Spleen (tissue), 11 donors: ENCODE results near the gene MBD5. TPM values are rescaled to one million over a fixed set of nuclear protein-coding genes. Genes with fewer than 3 reads are reported as not detected.

Experiments
- DNase-seq: peaks from one replicate; pipeline ENCODE4 v3.0.0-alpha.2; 2020
- H3K27ac ChIP-seq, 8 donors: fragments of 200-600 bp; sonication (generic) in 7 of 8; 1 replicate in 4 of 8; 2 replicates in 4 of 8; pipeline versions ENCODE4 v1.5.0 to v1.8.0; 2016 to 2021; ENCODE audit warnings: inconsistent platforms in 4 of 8, mild to moderate bottlenecking in 4 of 8, moderate library complexity in 1 of 8
- H3K27me3 ChIP-seq, 7 donors: fragments of 200-600 bp; sonication (generic) in 6 of 7; replicated peaks in 1 of 7; 1 replicate in 4 of 7; 2 replicates in 3 of 7; pipeline versions ENCODE4 v1.5.0 to v1.8.0; 2016 to 2021; ENCODE audit warnings: inconsistent platforms in 3 of 7, mild to moderate bottlenecking in 1 of 7
- H3K36me3 ChIP-seq, 6 donors: fragments of 200-600 bp; sonication (generic) in 5 of 6; 1 replicate in 4 of 6; 2 replicates in 2 of 6; pipeline versions ENCODE4 v1.5.0 to v1.8.0; 2016 to 2021; ENCODE audit warnings: inconsistent platforms in 2 of 6
- H3K4me1 ChIP-seq, 6 donors: fragments of 200-600 bp; sonication (generic) in 5 of 6; 1 replicate in 3 of 6; 2 replicates in 3 of 6; pipeline versions ENCODE4 v1.5.0 to v1.8.0; 2016 to 2021; ENCODE audit warnings: inconsistent platforms in 3 of 6
- H3K4me3 ChIP-seq, 8 donors: fragments of 200-600 bp; sonication (generic) in 7 of 8; 1 replicate in 4 of 8; 2 replicates in 4 of 8; pipeline versions ENCODE4 v1.5.0 to v1.8.0; 2016 to 2021; ENCODE audit warnings: inconsistent platforms in 4 of 8, mild to moderate bottlenecking in 4 of 8, moderate library complexity in 2 of 8
- H3K9me3 ChIP-seq, 8 donors: fragments of 200-600 bp; sonication (generic) in 7 of 8; 1 replicate in 4 of 8; 2 replicates in 4 of 8; pipeline versions ENCODE4 v1.5.0 to v1.8.0; 2016 to 2021; ENCODE audit warnings: inconsistent platforms in 4 of 8
- POLR2A ChIP-seq, 3 donors: fragments of 450-650 bp; IDR thresholded peaks; one replicate each; pipeline ENCODE4 v1.5.1; 2017; ENCODE audit warnings: antibody characterized with exemption in 3 of 3, mild to moderate bottlenecking in 1 of 3
- POLR2AphosphoS5 ChIP-seq, 3 donors: sonication (generic); formaldehyde crosslinking; IDR thresholded peaks; one replicate each; pipeline ENCODE4 v1.5.1; 2017; ENCODE audit warnings: antibody characterized with exemption in 3 of 3
- WGBS, 5 donors: extraction: QIAGEN DNeasy Blood & Tissue Kit in 3 of 5; methylation state at CpG; one replicate each; pipeline versions ENCODE4 v1.1.5 to v1.1.7; 2013 to 2018; 5-methylcytosine and 5-hydroxymethylcytosine counted together
- intact Hi-C: fragments of 100-400 bp; cut with DNase I; formaldehyde crosslinking; loops from one replicate; pipeline ENCODE4 v1.15.0; 2023; ENCODE audit warnings: low total_unique reads
- polyA plus RNA-seq, 3 donors: library from polyadenylated mRNA; stranded (reverse); fragments of 200-250 nt; gene quantifications; one replicate each; pipeline ENCODE4 v1.2.1, GENCODE V29; 2013
- total RNA-seq, 7 donors: library from RNA; depleted of rRNA in 3 of 7; stranded (reverse); fragments of >200 nt in 3 of 7; fragmentation: NEBNext Ultra II Directional in 4 of 7; extraction: Animal tissue kit (Norgen Biotek cat#: 25700) in 4 of 7; gene quantifications; one replicate each; pipeline versions ENCODE4 v1.1.0 to v1.2.1, GENCODE V29; 2016 to 2021
- TF ChIP-seq, protein P1 (sequence below), 11 experiments: fragments of 200-600 bp in 7 of 11; fragments of 450-650 bp in 4 of 11; sonication (generic) in 4 of 11; IDR thresholded peaks in 8 of 11; conservative IDR thresholded peaks in 3 of 11; 1 replicate in 7 of 11; 2 replicates in 4 of 11; pipeline versions ENCODE4 v1.4.0 to v1.8.0; 2016 to 2021; ENCODE audit warnings: antibody characterized with exemption in 11 of 11, inconsistent platforms in 4 of 11, mild to moderate bottlenecking in 1 of 11
- donor health status: healthy with polysubstance abuse.
- donor health status: DM: no; HTN: no; CAD: no; lungs with moderate emphysema.
- donor health status: DM: no; HTN: no; CAD: no.
- donor health status: Bipolar disorder and iron deficiency.
- donor health status: healthy.
- donor health status: DM: no; HTN: no; CAD: no.
- donor health status: DM: yes; HTN: yes; CAD: no.

MBD5 gene
- total and polyA plus RNA-seq, 10 donors, result 5.7 to 84.5 (median 60.0) TPM

DNA sequence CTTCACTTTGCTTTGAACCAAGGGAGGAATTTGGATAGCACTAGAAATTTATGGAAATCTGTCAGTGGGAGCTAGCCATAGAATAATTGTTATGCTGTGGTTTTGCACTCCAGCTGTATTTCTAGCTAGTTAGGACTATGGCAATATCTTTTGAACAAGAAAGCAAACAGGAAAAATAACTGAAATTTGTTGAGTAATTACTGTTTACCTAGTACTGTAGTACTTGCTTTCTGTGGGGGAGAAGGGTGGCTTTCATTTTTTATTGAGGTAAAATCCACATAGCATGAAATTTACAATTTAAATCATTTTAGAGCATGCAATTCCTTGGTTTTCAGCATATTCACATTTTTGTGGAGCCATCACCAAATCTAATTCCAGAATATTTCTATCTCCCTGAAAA, 28.4 kb downstream of the MBD5 start:
- Histone ChIP-seq H3K4me3 (no peak overlapping the region), H3K36me3 (peaks cover 0 to 6% (median 0%) of the 10 kb centered on the region in 6 donors), H3K9me3 (peaks cover 0 to 8% (median 2%) of the 10 kb centered on the region in 8 donors), H3K4me1 (peaks cover 0 to 29% (median 9%) of the 10 kb centered on the region in 6 donors), H3K27ac (no peak overlapping the region), H3K27me3 (no peaks in the 10 kb centered on the region)
- no peak for TF ChIP-seq POLR2A (IDR thresholded peaks at IDR 0.05)
- TF ChIP-seq, protein P1, sequence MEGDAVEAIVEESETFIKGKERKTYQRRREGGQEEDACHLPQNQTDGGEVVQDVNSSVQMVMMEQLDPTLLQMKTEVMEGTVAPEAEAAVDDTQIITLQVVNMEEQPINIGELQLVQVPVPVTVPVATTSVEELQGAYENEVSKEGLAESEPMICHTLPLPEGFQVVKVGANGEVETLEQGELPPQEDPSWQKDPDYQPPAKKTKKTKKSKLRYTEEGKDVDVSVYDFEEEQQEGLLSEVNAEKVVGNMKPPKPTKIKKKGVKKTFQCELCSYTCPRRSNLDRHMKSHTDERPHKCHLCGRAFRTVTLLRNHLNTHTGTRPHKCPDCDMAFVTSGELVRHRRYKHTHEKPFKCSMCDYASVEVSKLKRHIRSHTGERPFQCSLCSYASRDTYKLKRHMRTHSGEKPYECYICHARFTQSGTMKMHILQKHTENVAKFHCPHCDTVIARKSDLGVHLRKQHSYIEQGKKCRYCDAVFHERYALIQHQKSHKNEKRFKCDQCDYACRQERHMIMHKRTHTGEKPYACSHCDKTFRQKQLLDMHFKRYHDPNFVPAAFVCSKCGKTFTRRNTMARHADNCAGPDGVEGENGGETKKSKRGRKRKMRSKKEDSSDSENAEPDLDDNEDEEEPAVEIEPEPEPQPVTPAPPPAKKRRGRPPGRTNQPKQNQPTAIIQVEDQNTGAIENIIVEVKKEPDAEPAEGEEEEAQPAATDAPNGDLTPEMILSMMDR (IDR thresholded peaks at IDR 0.05 in 8 of 11, conservative IDR thresholded peaks at IDR 0.05 in 3 of 11), result no peak
- TF ChIP-seq POLR2AphosphoS5 (IDR thresholded peaks at IDR 0.05), result no peak
- DNase-seq, result no peak
- intact Hi-C loops, result no loop called here

DNA sequence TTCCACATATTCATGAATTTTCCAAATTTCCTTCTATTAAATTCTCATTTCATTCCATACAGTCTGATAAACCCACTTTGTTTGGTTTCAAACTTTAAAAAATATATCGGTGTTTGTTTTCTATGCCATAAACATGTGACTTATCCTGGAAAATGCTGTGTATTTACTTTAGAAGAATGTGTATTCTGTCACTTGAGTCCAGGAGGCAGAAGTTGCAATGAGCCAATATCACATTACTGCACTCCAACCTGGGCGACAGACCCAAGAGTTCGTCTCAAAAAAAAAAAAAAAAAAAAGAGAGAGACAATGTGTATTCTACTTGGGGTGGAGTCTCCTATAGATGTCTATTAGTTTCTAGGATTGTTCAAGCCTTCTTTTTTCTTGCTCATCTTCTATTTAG, 31.8 kb downstream of the MBD5 start:
- H3K4me1 ChIP-seq, result peaks cover 0 to 19% (median 8%) of the 10 kb centered on the region in 6 donors
- H3K27ac ChIP-seq, result no peak overlapping the region
- peaks cover 0 to 8% (median 2%) of the 10 kb centered on the region in 8 donors for H3K9me3 ChIP-seq
- H3K27me3 ChIP-seq, result no peaks in the 10 kb centered on the region
- H3K36me3 ChIP-seq, result peaks cover 0 to 13% (median 0%) of the 10 kb centered on the region in 6 donors
- TF ChIP-seq POLR2A (IDR thresholded peaks at IDR 0.05) (no peak), POLR2AphosphoS5 (IDR thresholded peaks at IDR 0.05) (no peak)
- TF ChIP-seq, protein P1 (IDR thresholded peaks at IDR 0.05 in 8 of 11, conservative IDR thresholded peaks at IDR 0.05 in 3 of 11), result no peak
- intact Hi-C loops, result no loop called here
- WGBS, 5 donors, result 94 to 100% (median 97%) methylated on average over 3 of the region's 3 CpGs
- DNase-seq, result no peak
- no peak overlapping the region for H3K4me3 ChIP-seq

DNA sequence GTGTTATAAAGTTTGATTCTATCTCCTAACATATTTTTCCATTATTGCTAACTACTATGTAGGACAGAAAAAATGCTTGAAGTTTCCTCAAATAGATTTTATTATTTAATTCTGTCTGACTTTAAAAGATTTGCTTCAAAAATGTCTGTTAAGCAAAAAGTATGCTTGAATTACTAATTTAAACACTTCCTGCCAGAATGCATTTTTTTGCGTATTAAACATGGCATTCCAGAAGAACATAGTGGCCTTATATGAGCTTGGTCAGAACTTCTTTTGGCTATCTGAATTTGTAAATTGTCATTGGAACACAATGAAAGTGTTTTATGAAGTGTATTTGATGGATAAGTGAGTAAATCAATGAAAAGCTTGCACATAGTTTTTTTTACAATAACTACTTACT, 37.8 kb downstream of the MBD5 start:
- intact Hi-C loops, result no loop called here
- TF ChIP-seq, protein P1 (IDR thresholded peaks at IDR 0.05 in 8 of 11, conservative IDR thresholded peaks at IDR 0.05 in 3 of 11), result no peak
- TF ChIP-seq POLR2AphosphoS5 (IDR thresholded peaks at IDR 0.05) (no peak), POLR2A (IDR thresholded peaks at IDR 0.05) (no peak)
- no peaks in the 10 kb centered on the region for H3K27me3 ChIP-seq
- H3K27ac ChIP-seq, result no peak overlapping the region
- H3K4me1 ChIP-seq, result peaks cover 0 to 5% (median 0%) of the 10 kb centered on the region in 6 donors
- H3K36me3 ChIP-seq, result peaks cover 0 to 13% (median 0%) of the 10 kb centered on the region in 6 donors
- H3K9me3 ChIP-seq, result no peaks in the 10 kb centered on the region
- 86 to 91% (median 87%) methylated on average over 1 of the region's 1 CpG for WGBS, 5 donors
- H3K4me3 ChIP-seq, result no peak overlapping the region
- no peak for DNase-seq

DNA sequence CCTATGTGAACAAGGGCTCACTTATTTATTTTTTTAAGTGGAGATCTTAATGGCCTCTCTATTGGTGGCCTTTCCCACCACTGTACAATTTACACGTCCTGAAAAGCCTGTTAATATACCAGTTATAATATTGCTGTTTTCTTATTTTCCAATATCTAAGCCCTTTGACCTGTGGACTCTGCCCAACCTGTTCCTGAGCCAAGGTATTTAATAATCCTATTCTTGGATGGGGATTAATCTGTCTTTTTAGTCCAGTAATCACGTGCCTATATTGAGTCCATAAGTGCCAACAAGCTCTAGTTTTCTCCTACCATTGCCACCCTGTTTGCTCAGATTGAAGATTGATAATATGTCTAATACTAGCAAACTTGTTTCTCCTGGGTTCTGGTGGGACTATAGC, 42.7 kb downstream of the MBD5 start:
- DNase-seq, result no peak
- Histone ChIP-seq H3K9me3 (no peaks in the 10 kb centered on the region), H3K4me1 (peaks cover 0 to 5% (median 0%) of the 10 kb centered on the region in 6 donors), H3K27ac (no peak overlapping the region), H3K36me3 (no peaks in the 10 kb centered on the region), H3K27me3 (no peaks in the 10 kb centered on the region), H3K4me3 (no peak overlapping the region)
- TF ChIP-seq, protein P1 (IDR thresholded peaks at IDR 0.05 in 8 of 11, conservative IDR thresholded peaks at IDR 0.05 in 3 of 11), result no peak
- TF ChIP-seq POLR2AphosphoS5 (IDR thresholded peaks at IDR 0.05) (no peak), POLR2A (IDR thresholded peaks at IDR 0.05) (no peak)
- 85 to 97% (median 92%) methylated on average over 2 of the region's 2 CpGs for WGBS, 5 donors
- intact Hi-C loops, result no loop called here
